LoVo (cell line): ENCODE measurements around the gene KIF3B.
"Not testable (repeated sequence)": the region's sequence is repeated elsewhere in the genome, so short reads cannot be mapped to it uniquely, and the experiment has no call there.

Experiments
- DNase-seq: peaks from one replicate; pipeline ENCODE4 v3.0.0-alpha.2; 2016; ENCODE audit warnings: low spot score

Gene KIF3B

DNA sequence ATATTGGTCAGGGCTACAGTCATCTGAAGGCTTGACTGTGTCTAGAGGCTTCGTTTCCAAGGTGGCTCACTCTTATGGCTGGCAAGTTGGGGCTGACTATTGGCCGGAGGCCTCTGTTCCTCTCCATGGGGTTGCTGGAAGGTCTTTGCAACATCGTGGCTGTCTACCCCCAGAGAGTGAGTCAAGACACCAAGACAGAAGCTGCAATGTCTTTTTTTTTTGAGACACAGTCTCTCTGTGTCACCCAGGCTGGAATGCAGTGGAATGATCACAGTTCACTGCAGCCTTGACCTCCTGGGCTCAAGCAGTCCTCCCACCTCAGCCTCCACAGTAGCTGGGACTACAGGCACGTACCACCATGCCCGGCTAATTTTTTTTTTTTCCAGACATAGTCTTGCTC, 29.4 kb upstream of the KIF3B start:
- no peak for DNase-seq

DNA sequence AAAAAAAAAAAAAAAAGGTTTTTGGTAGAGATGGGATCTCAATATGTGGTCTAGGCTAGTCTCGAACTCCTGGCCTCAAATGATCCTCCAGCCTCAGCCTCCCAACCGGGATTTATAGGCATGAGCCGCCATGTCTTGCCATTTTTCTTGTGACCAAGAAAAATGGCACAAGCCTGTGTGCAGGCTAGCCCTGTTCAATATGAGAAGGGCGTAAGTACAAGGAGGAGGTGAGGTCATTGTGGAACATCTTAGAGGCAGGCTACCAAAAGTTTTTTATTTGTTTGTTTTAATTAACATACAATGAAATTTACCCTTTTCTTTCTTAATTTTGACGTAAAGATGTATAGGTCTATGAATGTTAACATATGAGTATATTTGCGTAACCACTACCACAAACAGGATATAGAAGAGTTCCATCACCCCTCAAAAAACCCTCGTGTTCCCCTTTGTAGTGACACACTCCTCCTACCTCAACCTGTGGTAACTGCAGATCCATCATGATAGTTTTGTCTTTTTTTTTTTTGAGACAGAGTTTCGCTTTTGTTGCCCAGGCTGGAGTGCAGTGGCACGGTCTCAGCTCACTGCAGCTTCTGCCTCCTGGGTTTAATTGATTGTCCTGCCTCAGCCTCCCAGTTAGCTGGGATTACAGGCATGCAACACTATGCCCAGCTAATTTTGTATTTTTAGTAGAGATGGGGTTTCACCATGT, 28.3 kb upstream of the KIF3B start:
- DNase-seq, result no peak

DNA sequence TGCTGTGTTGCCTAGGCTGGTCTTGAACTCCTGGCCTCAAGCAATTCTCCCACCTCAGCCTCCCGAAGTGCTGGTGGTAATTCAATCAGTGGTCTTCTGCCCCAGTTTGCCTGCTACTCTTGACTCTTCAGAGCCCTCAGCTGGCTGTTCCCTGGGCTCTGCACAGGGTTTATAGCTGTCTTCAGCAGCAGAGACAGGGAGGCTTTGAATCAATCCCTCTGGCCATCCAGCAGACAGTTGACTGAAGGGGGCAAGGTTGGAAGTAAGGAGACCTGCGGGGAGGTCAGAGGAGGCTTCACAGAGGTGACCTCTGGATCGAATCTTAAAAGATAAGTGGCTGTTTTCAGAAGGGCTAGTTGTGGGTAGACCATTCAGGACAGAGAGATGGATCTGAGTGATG, 26.0 kb upstream of the KIF3B start:
- DNase-seq, result no peak

DNA sequence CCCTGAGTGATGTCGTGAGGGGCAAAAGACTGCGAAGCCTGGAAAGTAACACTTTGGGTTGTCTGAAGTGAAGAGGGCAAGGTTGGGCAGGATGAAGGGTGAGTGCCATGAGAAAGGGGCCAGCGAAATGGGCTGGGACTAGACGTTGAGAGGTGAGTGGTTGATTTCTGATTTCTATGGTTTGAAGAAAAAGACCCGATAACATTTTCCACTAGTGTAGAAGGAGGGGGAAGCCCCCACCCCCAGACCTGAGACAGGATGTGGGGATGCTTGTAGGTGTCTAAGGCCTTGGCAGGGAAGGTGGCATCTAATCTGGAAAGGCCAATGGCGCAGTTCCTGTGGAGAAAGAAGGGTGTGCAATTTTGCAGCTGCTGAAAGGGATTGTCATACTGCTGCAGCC, 25.3 kb upstream of the KIF3B start:
- DNase-seq, result no peak

DNA sequence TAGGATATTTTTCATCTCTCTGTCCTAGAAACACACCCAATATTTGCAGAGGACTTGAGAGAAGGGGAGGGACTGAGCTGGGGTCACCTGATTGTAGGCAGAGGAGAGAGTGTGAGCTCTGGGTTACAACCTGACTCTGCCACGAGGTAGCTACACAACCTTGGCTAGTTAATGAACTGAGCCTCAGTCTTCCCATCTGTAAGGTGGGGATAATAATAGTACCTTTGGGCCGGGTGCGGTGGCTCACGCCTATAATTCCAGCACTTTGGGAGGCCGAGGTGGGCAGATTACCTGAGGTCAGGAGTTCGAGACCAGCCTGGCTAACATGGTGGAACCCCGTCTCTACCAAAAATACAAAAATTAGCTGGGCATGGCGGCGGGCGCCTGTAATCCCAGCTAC, 16.5 kb upstream of the KIF3B start:
- DNase-seq, result not testable (repeated sequence)

DNA sequence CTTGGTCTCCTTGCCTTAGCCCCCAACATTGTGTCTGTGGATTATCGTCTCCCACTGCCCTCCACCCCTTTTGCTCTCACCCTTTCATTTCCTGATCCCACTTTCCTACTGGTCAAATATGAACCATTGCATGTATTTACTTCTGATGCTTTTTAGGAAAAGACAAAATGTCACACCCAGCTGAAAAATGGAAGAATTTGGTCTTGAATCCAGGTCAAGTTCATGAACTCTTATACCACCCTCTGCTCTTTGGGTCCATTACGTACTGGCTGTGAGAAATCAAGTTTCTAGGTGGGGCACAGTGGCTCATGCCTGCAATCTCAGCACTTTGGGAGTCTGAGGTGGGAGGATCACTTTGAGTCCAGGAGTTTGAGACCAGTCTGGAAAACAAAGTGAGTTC, 15.8 kb upstream of the KIF3B start:
- no peak for DNase-seq

DNA sequence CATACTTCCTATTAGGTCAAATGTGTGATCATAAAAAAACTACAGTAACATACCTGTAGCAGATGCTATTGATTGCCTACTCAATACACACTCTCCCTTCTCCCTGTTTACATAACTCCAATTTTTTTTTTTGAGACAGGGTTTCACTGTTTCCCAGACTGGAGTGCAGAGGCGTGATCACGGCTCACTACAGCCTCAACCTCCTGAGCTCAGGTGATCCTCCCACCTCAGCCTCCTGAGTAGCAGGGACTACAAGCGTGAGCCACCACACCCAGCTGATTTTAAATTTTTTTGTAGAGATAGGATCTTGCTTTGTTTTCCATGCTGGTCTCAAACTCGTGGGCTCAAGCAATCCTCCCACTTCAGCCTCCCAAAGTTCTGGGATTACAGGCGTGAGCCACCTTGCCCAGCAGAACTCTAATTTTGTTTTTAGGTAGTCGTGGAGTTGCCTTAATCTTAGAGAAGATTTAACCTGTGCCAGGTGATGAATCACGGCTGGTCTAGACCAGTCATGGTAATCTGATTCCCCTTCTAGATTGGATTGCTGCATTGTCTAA, 14.0 kb upstream of the KIF3B start:
- DNase-seq, result no peak

DNA sequence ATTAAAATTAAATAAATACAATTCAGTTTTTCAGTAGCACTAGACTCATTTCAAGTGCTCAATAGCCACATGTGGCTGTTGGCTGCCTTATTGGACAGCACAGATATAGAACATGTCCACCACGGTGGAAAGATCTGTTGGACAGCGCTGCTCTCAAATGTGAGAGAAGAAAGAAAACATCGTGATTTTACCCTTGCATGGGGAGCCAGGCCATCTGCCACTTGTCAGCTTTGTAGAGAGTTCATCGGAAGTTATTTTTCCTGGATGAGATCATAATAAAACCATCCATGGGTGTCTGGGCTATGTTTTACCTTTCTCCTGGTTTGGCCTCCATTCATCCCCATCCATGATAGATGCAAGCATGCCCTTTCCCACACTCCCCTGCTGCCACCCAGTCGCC, 5.8 kb upstream of the KIF3B start:
- DNase-seq, result no peak

DNA sequence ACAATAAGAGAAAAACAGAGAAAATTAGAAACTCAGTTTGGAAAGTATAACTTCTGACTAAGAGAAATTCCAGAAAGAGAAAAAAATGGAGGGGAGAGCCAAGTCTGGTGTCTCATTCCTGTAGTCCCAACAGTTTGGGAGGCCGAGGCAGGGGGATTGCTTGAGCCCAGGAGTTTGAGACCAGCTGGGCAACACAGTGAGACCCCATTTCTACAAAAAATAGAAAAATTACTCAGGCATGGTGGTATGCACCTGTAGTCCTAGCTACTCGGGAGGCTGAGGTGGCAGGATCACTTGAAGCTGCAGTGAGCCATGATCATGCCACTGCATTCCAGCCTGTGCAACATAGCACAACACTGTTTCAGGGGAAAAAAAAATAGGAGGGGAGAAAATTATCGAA, 3.1 kb upstream of the KIF3B start:
- DNase-seq, result no peak

DNA sequence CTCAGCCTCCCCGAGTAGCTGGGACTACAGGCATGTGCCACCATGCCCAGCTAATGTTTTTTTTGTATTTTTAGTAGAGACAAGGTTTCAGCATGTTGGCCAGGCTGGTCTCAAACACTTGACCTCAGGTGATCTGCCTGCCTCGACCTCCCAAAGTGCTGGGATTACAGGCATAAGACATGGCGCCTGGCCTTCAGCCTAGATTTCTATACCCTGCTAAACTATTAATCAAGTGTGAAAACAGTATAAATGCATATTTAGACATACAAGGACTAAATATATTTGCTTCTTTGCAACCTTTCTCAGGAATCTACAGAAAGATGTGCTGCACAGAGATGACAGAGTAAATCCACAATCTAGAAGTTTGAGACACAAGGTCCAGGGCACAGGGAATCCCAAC, 2.3 kb upstream of the KIF3B start:
- DNase-seq, result not testable (repeated sequence)

DNA sequence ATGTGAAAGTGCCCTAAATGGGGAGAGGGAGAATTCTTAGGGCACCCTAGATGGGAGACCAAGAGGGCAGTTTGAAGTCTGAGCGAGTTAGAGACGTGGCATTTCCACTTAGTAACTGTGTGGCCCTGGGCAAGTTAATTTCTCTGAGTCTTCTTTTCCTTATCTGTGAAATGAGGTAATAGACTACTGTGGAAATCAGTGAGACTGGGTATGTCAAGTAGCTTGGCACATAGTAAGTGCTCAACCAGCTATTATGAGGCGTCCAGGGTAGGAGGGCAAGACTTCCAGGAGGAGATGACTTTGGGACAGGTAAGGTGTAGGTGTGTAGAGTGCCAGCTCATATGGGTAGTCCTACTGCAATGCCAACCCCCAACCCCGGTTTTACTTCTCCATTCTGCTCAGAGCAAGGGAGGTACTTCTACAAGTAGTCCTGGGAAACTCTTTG, 770 bp downstream of the KIF3B start:
- no peak for DNase-seq

DNA sequence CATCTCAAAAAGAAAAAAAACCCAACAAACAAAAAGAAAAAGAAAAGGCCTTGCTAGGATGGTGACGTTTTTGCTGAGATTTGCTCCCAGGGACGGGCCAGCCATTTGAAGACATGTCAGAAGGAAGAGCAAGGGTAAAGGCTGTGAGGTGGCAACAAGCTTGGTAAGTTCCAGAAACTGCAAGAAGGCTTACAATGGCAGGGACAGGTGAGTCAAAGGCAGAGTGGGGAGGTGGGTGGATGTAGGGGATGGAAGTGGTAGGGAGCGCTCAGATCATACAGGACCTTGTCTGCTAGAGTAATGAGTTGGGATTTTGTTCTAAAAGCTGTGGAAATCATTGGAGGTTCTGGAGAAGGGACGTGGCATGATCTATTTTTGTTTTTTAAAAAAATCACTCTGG, 4.3 kb downstream of the KIF3B start:
- DNase-seq, result no peak

DNA sequence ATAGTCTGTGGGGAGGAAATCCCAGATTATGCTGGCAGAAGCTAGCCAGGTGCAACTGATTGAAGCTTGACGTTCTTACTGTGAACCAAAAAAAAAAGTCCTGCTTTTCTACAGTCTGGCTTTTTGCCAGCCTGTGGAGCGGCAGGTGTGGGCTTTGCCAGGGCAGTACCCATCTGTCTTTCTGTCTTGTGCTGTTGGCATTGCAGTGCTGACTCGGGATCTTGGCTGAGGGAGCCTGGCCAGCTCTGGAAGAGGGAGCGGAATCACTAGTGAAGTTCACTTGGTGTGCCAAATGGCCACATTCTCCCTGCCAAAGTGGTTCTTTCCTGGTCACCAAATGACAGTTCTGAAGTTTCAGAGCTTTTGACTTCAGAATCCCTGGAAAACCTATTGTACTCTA, 5.0 kb downstream of the KIF3B start:
- no peak for DNase-seq

DNA sequence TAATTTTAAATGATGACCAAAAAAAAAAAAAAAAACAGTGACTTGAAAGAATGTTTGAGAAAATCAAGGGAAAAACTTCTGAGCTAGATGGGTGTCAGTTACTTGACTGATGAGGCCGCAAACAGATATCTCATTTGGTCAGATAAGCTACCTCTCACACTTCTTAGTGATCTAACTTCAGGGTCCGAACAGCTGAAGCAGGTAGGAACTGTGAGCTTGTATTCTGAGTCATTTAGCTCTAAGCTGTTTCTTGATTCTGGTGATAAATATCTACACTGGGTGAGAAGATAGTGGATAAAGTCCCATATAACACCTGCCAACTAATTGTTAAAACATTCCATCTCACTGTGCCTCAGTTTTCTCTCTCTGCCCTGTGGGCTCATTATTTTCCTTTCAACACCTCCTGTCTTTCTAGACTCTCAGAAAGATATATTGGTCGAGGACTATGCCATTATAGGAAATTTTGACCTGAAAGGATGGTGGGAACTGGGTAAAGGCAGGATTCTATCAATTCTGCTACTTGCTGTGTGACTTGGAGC, 7.7 kb downstream of the KIF3B start:
- no peak for DNase-seq

DNA sequence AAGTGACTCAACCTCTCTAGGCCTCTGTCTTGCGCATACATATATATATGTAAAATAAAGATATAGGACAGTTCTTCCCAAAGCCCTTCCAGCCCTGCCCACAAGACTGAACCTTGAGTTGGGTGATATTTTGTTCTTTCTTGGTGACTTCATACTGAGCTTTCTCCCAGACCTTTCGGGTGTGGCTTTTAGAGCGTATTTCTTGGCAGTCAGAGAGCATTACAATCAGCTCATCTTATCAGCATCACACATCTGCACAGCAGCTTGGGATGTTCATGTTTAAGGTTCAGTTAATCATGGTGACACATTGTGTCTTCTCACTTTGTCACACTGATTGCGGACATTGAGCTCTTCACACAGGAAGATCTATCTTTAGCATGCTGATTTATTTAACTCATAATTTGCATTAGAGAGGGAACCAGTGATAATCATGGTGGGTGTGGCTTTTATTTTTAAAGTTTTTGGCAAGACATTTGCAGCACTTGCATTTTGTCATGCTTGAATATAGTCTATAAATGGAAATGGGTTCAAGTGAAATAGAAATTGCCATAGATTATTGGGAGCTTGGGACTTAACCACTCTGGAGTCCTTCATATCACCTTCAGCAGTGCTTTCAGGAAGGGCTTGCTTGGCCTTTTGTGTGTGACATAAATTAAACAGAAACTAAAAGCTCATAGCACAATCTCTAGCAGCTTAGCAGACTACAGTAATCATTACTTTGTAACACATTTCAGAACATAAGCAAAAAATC, 8.3 kb downstream of the KIF3B start:
- DNase-seq, result peak; percentile 34

DNA sequence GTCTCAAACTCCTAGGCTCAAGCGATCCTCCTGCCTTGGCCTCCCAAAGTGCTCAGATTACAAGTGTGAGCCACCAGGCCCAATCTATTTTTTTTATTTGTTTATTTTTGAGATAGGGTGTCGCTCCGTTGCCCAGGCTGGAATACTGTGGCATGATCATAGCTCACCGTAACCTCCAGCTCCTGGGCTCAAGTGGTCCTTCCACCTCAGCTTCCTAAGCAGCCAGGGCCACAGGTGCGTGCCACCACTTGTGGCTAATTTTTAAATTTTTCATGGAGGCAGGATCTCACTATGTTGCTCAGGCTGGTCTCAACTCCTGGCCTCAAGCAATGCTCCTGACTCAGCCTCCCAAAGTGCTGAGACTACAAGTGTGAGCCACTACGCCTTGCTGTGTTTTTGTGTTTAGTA, 9.8 kb downstream of the KIF3B start:
- no peak for DNase-seq

DNA sequence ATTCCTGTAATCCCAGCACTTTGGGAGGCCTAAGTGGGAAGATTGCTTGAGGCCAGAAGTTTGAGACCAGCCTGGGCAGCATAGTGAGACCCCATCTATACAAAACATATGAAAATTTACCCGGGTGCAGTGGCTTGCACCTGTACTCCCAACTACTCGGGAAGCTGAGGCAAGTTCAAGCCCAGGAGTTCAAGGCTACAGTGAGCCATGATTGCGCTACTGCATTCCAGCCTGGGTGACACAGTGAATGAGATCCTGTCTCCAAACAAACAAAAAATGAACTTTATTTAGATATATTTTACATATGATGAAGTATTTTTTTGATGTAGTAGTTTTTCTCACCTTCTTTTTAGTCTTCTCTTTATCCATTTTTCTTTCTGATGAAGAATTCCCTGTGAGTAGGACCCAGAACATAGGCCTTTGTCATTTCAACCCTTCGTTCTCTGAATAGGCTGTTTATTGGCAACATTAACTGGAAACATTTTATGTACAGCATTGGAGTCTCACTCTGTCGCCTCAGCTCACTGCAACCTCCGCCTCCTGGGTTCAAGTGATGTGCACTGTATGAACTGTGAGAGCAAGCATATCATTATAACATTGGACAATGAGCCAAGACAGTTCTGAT, 10.9 kb downstream of the KIF3B start:
- DNase-seq, result no peak

DNA sequence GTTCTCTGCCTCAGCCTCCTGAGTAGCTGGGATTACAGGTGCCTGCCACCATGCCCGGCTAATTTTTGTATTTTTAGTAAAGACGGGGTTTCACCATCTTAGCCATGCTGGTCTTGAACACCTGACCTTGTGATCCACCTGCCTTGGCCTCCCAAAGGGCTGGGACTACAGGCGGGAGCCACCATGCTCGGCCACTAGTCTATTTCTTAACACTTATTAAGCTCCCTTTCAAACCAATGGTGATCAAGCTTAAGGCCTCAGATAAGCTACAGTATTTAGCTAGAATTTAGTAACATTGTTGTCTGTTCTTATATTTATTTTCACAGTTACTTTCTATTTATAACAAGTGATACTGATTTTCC, 11.8 kb downstream of the KIF3B start:
- DNase-seq, result not testable (repeated sequence)

DNA sequence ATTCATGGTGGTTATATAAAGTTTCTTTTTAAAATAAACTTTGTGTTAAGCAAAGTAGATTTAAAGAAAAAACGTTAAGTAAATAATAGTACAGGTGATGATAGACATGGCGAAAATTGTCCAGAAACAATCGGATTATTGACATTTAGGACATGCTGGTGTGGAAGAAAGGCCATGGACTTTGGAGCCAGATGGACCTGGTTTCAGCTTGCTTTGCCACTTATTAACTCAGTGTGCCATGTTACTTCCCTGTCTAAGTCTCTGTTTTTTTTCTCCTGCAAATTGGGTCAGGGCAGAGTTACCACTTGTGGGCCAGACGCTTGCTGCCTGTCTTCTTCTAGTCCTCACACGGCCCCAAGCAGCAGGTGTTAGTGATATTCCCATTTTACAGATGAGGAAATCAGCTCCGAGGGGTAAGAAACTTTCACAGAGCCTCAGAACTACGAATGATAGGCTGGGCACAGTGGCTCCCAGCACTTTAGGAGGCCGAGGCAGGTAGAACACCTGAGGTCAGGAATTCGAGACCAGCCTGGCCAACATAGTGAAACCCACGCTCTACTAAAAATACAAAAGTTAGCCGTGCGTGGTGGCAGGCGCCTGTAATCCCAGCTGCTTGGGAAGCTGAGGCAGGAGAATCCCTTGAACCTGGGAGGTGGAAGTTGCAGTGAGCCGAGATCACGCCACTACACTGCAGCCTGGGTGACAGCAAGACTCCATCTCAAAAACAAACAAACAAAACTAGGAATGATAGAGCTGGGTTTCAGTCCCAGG, 12.4 kb downstream of the KIF3B start:
- no peak for DNase-seq

DNA sequence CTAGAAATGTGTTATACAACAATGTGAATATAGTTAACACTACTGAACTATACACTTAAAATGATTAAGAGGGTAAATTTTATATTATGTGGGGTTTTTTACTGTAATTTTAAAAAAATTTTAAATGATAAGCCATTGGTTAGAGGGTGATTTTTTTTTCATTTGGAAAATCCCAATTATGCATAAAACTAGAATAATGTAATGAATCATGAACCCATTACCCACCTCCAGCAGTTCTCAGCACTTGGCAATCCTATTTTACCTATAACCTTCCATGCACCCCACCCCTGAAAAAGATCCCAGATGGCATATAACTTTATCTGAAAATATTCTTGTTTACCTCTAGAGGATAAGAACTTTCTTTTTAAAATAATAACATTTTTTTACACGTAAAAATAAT, 13.7 kb downstream of the KIF3B start:
- no peak for DNase-seq

DNA sequence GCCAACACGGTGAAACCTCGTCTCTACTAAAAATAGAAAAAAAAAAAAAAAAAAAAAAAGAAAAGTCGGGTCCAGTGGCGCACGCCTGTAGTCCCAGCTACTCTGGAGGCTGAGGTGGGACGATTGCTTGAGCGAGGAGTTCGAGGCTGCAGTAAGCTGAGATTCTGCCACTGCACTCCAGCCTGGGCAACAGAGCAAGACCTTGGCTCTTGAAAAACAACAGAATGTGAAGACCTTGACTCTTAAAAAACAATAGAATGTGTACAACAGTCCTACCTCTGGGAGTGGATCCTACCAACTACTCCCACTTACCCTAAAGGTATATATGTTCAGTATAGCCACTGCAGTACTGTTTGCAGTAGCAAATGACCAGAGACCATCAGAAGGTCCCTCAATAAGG, 15.1 kb downstream of the KIF3B start:
- no peak for DNase-seq

DNA sequence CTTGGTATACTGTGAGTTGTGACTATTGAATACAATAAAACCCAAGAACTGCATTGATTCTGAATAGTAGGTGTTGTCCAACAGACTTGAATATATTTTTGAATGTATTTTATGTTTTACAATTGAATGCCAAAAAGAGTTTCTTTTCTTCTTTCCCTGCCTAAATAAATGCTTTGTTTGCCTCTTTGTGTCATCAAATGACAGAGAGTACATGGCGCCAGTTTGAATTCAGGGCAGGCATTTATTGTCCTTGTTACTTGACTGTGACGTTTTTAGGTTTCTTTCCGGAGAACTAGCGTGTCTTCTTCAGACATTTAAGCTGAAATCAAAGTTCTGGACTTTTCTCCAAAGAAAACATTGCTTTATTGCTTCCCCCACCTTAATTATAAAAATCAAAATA, 16.6 kb downstream of the KIF3B start:
- no peak for DNase-seq
